Fibroblast of pulmonary artery (primary cell): ENCODE results near the gene CEP295NL.

ENCODE experiments used
- DNase-seq: peaks from one replicate; pipeline ENCODE4 v3.0.0-alpha.2; 2010; ENCODE audit warnings: low read depth
- H3K4me3 ChIP-seq: replicated peaks from 2 replicates; pipeline ENCODE4 v1.5.1; 2011; ENCODE audit warnings: low read depth, mild to moderate bottlenecking, control low read depth, low read length, moderate library complexity
- CTCF ChIP-seq: IDR thresholded peaks from 2 replicates; pipeline ENCODE4 v1.5.1; 2011; ENCODE audit warnings: mild to moderate bottlenecking, control low read depth, low read length, inconsistent platforms; ENCODE audit errors: missing control alignments

CEP295NL gene

GRCh38 chr17:78935419-78936323 lies 32.7 kb upstream of the CEP295NL start:
- H3K4me3 ChIP-seq: no peak overlapping the region
- no peak for TF ChIP-seq CTCF
- peak; percentile 98 for DNase-seq

GRCh38 chr17:78934681-78935418 lies 31.8 kb upstream of the CEP295NL start:
- no peak for TF ChIP-seq CTCF
- peak overlapping the region; percentile 33 for H3K4me3 ChIP-seq
- DNase-seq: no peak

DNA sequence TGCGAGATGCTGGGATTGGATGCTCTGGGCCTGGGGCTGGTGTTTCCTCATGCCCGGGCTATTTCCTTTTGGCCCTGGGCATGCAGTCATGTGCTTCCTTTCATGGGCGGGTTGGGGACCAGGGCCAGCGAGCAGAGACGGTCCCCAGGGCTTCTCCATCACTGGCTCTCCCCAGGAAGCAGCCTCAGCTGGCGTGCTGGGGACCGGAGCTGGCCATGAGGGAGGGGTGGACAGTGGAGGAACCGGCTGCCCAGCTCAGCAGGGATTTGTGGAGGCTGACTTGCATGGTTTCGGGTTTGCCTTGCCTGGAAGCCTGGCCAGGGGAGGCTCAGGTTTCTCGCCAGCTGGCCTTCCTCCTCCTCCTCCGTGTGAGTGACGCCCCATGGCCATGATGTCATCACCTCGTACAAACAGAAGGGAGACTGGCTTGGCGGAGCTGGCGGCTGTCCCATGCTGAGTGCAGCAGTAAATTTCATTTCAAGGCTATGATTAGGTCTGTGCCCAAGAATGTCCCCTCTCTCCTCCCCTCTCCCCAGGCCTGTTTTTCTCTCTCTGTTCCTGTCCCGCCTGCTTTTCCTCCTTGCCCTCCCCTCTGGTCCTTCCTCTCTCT lies 31.1 kb upstream of the CEP295NL start:
- peak; percentile 99 for DNase-seq
- no peak for TF ChIP-seq CTCF
- peak overlapping the region; percentile 43 for H3K4me3 ChIP-seq

DNA sequence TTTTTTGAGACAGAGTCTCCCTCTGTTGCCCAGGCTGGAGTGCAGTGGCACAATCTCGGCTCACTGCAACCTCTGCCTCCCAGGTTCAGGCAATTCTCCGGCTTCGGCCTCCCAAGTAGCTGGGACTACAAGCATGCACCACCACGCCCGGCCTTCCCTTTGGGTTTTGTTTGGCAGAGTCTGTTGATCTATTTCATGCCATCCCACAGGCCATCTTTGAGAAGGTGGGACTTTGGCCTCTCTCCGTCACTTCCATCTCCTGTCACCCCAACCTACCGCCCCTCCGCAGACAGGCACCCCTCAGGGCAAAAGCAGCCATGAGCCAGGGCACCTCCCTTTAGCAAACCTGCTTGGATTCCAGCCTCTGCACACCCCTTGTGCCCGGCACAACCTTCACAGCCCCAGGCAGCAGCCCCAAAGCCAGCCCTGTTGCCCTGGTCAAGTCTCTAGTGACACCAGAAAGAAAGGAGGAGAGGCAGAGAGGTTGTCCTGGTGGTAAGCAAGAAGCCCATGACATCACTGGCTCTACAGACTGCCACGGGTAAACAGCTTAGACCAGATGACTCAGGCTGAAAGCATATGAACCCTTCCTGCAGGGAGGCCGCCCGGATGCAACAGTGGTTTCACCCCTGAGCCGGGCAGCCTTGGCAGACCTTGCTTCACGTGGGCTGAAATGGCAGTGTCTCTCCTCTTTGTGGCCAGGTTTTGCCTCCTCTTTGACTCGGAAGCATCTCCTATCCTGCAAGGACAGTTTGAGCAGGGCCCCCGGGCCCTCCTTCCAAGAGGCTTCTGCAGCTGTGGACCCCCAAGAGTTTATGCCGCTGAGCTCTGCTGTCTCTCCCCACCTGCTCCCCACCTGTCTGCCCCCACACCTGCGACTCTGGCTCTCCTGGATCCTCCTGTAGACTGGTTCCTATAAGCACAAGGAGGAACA lies 30.3 kb upstream of the CEP295NL start:
- DNase-seq: peak; percentile 97
- no peak for TF ChIP-seq CTCF
- peak overlapping the region; percentile 43 for H3K4me3 ChIP-seq

- DNase-seq: no peak
- no peak overlapping the region for H3K4me3 ChIP-seq
- TF ChIP-seq CTCF: no peak
These were observed 27.1 kb upstream of the CEP295NL start for GRCh38 chr17:78929908-78930775.
